ENCODE measurements around the gene RBKS. TPM values are rescaled to one million over a fixed set of nuclear protein-coding genes. Genes with fewer than 3 reads are reported as not detected.
"Not testable (repeated sequence)": the region's sequence is repeated elsewhere in the genome, so short reads cannot be mapped to it uniquely, and the experiment has no call there.

The RBKS gene
- total RNA-seq, 4 donors from 2014 or later = 6.9 to 10.6 (median 8.1) TPM

DNA sequence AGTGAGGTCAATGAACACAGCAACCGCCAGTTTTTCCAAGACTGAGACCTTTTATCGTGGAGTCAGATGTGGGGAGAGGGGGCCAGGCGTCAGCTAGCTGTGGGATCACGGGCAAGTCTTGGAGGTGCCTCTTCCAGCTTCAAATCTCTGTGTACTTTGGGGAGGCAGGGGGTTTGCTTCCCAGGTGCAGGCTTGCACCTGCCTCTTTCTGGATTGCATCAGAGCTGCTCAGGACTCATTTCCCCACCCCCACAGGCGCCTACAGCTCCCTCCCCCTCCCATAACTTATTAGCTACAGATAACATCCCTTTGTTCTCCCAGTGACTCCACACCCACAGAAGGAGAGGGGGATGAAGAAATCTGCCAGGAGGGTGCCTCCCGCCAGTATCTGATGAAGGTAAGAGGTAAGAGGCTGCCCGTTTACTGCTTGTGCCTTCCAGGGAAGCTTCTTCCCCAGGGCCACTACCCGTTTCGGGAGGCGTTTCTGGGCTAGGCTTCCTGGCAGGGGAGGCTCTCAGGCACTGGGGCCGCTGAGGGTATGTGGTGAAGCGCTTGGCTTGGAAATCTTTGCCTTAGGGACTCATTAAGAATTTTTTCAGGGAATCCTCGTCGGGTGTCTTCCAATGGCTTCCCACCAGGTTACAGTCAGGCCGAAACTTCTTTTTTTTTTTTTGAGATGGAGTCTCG is 137.5 kb downstream of the RBKS start:
- TF ChIP-seq POLR2A (IDR thresholded peaks at IDR 0.05) = no peak
- TF ChIP-seq, protein P1, sequence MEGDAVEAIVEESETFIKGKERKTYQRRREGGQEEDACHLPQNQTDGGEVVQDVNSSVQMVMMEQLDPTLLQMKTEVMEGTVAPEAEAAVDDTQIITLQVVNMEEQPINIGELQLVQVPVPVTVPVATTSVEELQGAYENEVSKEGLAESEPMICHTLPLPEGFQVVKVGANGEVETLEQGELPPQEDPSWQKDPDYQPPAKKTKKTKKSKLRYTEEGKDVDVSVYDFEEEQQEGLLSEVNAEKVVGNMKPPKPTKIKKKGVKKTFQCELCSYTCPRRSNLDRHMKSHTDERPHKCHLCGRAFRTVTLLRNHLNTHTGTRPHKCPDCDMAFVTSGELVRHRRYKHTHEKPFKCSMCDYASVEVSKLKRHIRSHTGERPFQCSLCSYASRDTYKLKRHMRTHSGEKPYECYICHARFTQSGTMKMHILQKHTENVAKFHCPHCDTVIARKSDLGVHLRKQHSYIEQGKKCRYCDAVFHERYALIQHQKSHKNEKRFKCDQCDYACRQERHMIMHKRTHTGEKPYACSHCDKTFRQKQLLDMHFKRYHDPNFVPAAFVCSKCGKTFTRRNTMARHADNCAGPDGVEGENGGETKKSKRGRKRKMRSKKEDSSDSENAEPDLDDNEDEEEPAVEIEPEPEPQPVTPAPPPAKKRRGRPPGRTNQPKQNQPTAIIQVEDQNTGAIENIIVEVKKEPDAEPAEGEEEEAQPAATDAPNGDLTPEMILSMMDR (IDR thresholded peaks at IDR 0.05) = no peak
- 59 to 70% methylated on average over 16 of the region's 16 CpGs for WGBS, 2 donors
- DNase-seq = no peak
- no peak overlapping the region for H3K27ac ChIP-seq
- no peak overlapping the region for H3K4me3 ChIP-seq (replicated peaks in 1 of 3)
- no peaks in the 10 kb centered on the region for H3K4me1 ChIP-seq
- intact Hi-C loops (cut with DNase I) = no loop called here
- no peaks in the 10 kb centered on the region for H3K9me3 ChIP-seq
- H3K27me3 ChIP-seq = no peaks in the 10 kb centered on the region
- H3K36me3 ChIP-seq = no peaks in the 10 kb centered on the region

DNA sequence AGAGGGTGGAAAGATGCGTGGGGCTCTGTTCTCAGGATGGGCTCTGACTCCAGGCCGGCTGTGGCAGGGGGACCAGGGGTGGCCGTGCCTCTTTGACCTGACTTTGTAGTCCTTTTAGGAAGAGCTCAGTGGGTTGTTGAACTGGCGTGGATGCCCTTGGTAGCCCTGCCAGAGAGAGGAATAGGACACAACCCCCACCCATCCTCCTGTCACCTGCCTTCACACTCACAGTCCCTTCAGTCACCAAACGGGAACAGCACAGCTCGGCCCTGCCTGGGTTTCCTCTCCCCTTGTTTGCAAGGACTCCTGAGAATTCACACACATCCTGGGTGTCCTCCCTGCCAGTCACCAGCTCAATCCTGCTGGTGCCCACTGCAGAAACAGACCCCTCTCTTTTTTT is 138.8 kb downstream of the RBKS start:
- no peaks in the 10 kb centered on the region for H3K4me1 ChIP-seq
- TF ChIP-seq, protein P1 (IDR thresholded peaks at IDR 0.05) = no peak
- no peak for TF ChIP-seq POLR2A (IDR thresholded peaks at IDR 0.05)
- no peaks in the 10 kb centered on the region for H3K9me3 ChIP-seq
- 89 to 95% methylated on average over 6 of the region's 6 CpGs for WGBS, 2 donors
- no peak overlapping the region for H3K4me3 ChIP-seq (replicated peaks in 1 of 3)
- no peak for DNase-seq
- intact Hi-C loops (cut with DNase I) = no loop called here
- H3K27ac ChIP-seq = no peak overlapping the region
- H3K36me3 ChIP-seq = no peaks in the 10 kb centered on the region
- no peaks in the 10 kb centered on the region for H3K27me3 ChIP-seq

DNA sequence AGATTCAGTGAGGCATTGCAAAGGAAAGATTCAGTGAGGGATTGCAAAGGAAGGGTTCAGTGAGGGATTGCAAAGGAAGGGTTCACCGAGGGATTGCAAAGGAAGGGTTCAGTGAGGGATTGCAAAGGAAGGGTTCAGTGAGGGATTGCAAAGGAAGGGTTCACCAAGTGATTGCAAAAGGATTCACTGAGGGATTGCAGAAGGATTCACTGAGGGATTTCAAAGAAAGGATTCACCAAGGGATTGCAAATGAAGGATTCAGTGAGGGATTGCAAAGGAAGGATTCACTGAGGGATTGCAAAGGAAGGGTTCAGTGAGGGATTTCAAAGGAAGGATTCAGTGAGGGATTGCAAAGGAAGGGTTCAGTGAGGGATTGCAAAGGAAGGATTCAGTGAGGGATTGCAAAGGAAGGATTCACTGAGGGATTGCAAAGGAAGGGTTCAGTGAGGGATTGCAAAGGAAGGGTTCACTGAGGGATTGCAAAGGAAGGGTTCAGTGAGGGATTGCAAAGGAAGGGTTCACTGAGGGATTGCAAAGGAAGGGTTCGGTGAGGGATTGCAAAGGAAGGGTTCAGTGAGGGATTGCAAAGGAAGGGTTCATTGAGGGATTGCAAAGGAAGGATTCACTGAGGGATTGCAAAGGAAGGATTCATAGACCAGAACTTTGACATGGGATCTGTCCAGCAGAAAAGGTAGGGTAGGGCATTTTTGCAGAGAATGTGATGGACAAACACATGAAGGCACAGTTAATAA is 141.2 kb downstream of the RBKS start:
- H3K4me3 ChIP-seq (replicated peaks in 1 of 3); H3K9me3 ChIP-seq; intact Hi-C loops (cut with DNase I); DNase-seq; H3K36me3 ChIP-seq; H3K27me3 ChIP-seq; H3K27ac ChIP-seq; H3K4me1 ChIP-seq: not testable (repeated sequence)
- 84 to 88% methylated on average over 2 of the region's 2 CpGs for WGBS, 2 donors

DNA sequence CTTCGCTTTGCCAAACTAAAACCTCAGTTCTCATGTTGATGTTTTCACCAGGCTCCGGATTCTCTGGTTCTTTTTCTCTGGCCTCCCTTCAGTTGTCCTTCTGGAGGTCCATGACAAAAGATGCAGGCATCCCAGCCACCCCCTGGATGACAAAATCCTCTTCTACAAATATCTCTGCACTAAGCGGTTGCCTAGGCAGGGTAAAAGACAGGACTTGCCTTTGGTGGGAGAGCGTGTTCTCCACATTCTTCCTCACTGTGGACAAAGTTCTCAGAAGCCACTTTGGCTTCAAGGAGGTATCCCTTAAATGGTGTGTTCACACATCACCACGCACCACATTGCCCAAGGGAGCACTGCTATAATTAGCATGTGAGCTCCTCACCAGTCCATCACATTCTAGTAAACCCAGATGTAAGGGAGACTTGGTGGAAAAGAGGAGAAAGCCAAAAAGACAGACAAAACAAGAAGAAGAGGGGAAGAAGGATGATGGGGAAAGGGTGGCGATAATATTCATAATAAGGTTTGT is 142.3 kb downstream of the RBKS start:
- H3K27ac ChIP-seq = no peak overlapping the region
- H3K9me3 ChIP-seq = no peaks in the 10 kb centered on the region
- TF ChIP-seq, protein P1 (IDR thresholded peaks at IDR 0.05) = no peak
- no peaks in the 10 kb centered on the region for H3K36me3 ChIP-seq
- H3K27me3 ChIP-seq = no peaks in the 10 kb centered on the region
- intact Hi-C loops (cut with DNase I) = no loop called here
- WGBS, 2 donors = 72 to 75% methylated on average over 6 of the region's 6 CpGs
- no peaks in the 10 kb centered on the region for H3K4me1 ChIP-seq
- DNase-seq = no peak
- no peak overlapping the region for H3K4me3 ChIP-seq (replicated peaks in 1 of 3)

DNA sequence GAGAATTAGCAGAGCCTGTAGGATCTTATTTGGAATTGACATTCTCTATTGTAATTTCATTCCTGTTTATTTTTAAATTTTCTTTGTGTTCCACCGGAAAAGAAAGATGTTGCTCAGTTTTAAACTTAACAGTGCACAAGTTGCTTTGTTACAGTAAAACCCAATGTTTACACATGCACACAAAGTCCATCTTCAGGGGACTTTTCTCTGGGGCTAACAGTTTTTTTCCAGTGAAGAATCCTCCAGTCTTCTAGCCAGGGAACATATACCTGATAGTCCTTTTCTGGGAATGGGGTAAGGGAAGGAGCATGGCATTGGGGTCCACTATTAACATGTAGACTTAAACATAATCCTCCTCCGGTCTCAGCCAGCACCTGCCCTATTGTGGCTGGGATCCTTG is 143.9 kb downstream of the RBKS start:
- Histone ChIP-seq H3K4me1 (no peaks in the 10 kb centered on the region), H3K27me3 (no peaks in the 10 kb centered on the region), H3K9me3 (no peaks in the 10 kb centered on the region), H3K27ac (no peak overlapping the region), H3K4me3 (replicated peaks in 1 of 3) (no peak overlapping the region), H3K36me3 (no peaks in the 10 kb centered on the region)
- WGBS, 2 donors = 74 to 79% methylated on average over 2 of the region's 2 CpGs
- TF ChIP-seq, protein P1 (IDR thresholded peaks at IDR 0.05) = no peak
- TF ChIP-seq POLR2A (IDR thresholded peaks at IDR 0.05) = no peak
- DNase-seq = no peak
- intact Hi-C loops (cut with DNase I) = no loop called here

DNA sequence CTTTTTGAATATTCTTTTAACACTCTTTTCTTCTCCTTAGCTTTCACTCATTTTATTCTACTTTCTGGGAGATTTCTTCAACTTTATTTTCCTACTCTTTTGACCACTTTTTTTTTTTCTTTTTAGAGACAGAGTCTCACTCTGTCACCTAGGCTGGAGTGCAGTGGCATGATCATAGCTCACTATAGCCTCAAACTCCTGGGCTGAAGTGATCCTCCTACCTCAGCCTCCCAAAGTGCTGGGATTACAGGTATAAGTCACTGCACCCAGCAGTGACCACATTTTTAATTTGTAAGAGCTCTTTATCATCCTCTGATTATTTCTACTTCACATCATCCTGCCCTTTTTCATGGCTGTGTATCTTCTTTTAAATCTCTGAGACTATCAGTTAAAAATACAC is 144.7 kb downstream of the RBKS start:
- H3K27ac ChIP-seq; DNase-seq; H3K36me3 ChIP-seq; intact Hi-C loops (cut with DNase I); H3K9me3 ChIP-seq; H3K27me3 ChIP-seq; H3K4me1 ChIP-seq; H3K4me3 ChIP-seq (replicated peaks in 1 of 3): not testable (repeated sequence)

Data from thyroid gland (tissue), 4 donors.